ENCODE measurements around the gene SRGAP1.
"Not testable (repeated sequence)": the region's sequence is repeated elsewhere in the genome, so short reads cannot be mapped to it uniquely, and the experiment has no call there.

Gene SRGAP1

DNA sequence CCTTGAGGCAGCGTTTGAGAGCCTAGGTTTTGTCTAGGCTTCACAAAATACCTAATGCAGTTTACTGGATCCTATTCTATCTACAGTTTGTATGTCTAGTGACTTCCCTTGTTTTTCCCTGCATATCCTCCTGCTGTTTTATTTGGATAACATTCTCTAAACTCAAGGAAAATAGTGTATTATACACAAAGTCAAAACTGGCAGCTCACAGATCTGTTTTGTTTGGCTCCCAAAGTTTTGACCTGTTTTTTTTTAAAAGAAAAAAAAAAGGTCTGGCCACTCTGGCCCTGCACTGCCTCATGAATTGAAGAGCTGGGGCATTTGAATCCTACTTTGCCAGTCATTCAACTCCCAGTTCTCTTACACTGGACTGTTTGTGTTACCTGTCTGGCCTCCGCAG lies 222.3 kb downstream of the SRGAP1 start:
- DNase-seq (ENCODE audit: insufficient read length, low spot score): no peak
- FAIRE-seq: no peak
- TF ChIP-seq, protein P1, sequence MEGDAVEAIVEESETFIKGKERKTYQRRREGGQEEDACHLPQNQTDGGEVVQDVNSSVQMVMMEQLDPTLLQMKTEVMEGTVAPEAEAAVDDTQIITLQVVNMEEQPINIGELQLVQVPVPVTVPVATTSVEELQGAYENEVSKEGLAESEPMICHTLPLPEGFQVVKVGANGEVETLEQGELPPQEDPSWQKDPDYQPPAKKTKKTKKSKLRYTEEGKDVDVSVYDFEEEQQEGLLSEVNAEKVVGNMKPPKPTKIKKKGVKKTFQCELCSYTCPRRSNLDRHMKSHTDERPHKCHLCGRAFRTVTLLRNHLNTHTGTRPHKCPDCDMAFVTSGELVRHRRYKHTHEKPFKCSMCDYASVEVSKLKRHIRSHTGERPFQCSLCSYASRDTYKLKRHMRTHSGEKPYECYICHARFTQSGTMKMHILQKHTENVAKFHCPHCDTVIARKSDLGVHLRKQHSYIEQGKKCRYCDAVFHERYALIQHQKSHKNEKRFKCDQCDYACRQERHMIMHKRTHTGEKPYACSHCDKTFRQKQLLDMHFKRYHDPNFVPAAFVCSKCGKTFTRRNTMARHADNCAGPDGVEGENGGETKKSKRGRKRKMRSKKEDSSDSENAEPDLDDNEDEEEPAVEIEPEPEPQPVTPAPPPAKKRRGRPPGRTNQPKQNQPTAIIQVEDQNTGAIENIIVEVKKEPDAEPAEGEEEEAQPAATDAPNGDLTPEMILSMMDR (IDR thresholded peaks at IDR 0.05; ENCODE audit: insufficient read depth, missing control alignments): no peak

DNA sequence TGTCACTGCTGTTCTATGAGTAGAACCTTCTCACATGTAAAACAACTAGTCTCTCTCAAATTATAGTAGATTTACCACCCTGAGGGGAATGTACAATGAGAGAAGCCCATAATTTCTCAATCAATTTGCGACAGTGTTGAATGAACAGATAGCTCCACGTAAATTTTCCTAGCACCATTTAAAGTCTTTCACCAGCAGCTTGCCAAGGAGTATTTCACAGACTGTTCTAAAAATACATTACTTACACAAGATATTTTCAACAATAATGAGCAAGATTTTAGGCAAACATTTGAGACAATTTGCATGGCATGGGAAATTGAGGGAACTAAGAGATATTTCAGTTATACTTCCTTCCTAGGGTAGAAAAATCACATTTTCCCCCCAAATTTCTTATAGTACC lies 226.0 kb downstream of the SRGAP1 start:
- no peak for DNase-seq (ENCODE audit: insufficient read length, low spot score)
- TF ChIP-seq, protein P1 (IDR thresholded peaks at IDR 0.05; ENCODE audit: insufficient read depth, missing control alignments): no peak
- FAIRE-seq: no peak

DNA sequence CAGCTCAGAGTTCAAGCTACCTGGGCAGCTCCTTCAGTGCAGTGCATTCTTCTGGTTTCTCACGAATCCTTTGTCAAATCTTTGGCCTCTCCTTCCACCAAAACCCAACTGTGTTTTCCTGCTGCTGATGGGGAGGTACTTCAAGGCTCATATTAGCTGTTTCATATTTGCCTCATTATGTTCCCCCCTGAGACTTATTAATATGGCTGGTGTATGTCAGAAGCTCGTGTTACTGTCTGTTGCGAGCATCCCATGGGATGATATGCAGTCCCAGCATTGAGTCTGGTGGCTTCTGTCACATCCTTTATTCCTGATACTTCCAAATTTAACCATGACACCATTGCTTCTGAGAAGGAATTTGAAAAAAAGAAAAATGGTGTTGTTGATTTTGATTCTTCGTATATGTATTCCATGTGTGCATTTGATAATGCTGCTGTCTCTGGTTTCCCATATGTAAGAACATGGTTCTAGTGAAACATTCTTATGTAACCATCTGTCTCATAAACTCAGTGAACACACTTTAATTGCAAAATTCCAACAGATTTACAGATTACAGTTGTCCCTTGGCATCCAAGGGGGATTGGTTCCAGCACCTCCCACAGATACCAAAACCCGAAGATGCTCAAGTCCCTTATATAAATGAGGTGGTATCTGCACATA lies 228.5 kb downstream of the SRGAP1 start:
- FAIRE-seq (no peak), DNase-seq (ENCODE audit: insufficient read length, low spot score) (no peak)
- TF ChIP-seq, protein P1 (IDR thresholded peaks at IDR 0.05; ENCODE audit: insufficient read depth, missing control alignments): no peak

DNA sequence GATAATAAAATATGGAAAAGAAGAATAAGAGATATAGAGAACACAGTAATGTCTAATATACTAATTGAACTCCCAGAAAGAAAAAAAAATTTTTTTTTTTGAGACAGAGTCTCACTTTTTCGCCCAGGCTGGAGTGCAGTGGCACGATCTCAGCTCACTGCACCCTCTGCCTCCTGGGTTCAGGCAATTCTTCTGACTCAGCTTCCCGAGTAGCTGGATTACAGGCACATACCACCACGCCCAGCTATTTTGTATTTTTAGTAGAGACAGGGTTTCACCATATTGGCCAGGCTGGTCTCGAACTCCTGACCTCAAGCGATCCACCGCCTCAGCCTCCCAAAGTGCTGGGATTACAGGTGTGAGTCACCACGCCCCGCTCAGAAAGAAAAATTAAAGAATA lies 232.1 kb downstream of the SRGAP1 start:
- not testable (repeated sequence) for DNase-seq (ENCODE audit: insufficient read length, low spot score); FAIRE-seq

DNA sequence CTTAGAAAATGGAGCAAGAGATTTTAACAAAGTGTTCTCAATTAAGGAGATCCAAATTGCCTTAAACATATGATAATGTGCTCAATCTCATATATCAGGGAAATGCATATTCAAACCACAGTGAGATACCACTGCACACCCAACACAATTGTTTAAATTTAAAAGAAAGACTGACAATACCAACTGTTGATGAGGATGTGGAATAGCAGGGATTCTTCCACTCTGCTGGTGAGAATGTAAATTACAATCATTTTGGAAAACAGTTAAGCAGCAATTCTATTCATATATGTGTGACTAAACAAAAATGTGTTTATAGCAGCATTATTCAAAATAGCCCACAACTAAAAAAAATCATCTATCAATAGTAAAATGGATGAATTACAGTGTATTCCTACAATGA lies 233.4 kb downstream of the SRGAP1 start:
- FAIRE-seq (no peak), DNase-seq (ENCODE audit: insufficient read length, low spot score) (no peak)
- TF ChIP-seq, protein P1 (IDR thresholded peaks at IDR 0.05; ENCODE audit: insufficient read depth, missing control alignments): no peak

DNA sequence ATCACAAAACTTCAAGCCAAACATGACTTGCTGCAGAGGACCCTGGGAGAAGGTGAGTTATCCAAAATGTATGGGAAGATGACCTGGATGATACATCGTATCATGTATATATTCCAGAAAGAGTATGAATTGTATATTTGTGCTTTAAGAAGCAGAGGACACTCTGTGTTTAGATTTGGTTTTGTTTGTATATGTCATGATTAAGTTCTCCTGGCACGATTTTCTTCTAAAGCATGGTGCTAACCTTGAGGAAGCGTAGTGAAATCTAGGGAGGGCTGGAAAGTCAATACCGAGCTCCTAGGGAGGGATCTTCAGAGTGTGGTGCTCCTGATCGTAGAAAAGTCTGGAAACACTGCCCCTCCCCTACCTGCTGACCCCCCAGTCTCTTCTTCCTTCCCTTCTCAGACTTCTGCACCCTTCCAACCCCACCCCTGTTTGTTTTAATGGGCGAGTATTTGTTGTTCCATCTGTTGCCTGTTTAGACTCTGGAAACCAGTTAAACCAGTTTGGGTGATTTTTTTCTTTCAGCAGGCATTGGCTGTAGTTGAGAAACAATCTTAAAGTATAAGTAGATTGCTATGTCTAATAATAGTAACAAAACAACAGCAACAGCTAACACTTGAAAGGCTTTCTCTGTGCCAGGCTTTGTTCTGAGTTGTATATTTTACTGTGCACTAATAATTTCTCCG lies 236.0 kb downstream of the SRGAP1 start:
- FAIRE-seq (no peak), DNase-seq (ENCODE audit: insufficient read length, low spot score) (no peak)
- TF ChIP-seq, protein P1 (IDR thresholded peaks at IDR 0.05; ENCODE audit: insufficient read depth, missing control alignments): no peak

DNA sequence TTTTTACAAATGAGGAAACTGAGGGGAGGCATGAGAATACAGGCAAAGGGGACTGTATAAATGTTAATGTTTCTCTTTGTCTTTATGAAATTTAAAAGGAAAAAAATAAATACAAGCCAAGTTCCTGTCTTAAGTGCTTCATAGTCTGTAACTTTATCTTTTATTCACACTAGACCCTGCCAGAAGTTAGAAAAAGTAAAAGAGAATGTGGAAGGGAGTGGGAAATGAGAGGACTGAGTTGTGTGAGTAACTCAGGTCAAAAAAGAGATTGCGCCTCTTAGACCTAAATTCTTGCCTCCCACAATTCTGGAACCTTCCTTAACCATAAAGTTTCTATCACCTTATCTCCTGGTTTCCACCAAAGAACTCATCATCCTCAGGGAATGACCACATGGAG lies 236.5 kb downstream of the SRGAP1 start:
- TF ChIP-seq, protein P1 (IDR thresholded peaks at IDR 0.05; ENCODE audit: insufficient read depth, missing control alignments): no peak
- DNase-seq (ENCODE audit: insufficient read length, low spot score): no peak
- FAIRE-seq: no peak

Measured in D721Med (cell line).